HG02642 (cell line): ENCODE results near the gene GSTT2.
"Not testable (repeated sequence)": the region's sequence is repeated elsewhere in the genome, so short reads cannot be mapped to it uniquely, and the experiment has no call there.

Experiments used
- ATAC-seq: cut with Tn5 transposase; IDR thresholded peaks from one replicate; pipeline ENCODE4 v1.9.1; 2021; ENCODE audit warnings: mild to moderate bottlenecking; ENCODE audit not compliant: unreplicated experiment, poor library complexity

GSTT2 gene

DNA sequence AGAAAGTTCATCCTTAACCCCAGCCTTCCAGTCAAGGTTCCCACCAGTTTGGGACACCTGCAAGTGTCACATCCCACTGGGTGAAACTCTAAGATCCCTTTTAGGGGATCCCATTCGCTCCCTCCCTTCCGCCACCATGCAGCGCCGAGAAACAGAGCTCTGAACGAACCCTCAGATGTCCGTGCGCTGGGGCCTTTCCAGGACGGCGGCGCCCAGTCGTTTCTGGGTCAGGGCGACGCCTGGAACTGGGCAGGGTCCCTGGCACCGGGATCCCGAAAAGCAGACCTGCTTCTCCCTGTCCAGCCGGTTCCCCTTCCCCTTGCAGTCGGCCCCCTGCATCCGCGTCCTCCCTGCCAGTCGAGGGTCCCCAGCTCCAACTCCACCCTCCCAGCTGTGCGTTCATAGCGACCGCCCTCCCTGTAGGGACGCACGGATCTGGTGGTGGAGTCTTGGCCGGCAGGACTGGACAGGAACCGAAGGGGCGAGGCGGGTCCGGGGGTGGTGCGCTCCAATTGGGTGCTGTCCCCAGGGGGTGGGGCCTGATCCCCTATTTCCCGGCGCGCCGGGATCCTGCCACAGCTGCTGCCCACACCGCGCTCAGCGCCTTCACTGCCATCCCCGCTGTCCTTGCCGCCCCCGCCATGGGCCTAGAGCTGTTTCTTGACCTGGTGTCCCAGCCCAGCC is at the start of gene GSTT2:
Gene GSTT2, plus strand, starts transcription at position 578 of the 684 bp plus-strand sequence.
- ATAC-seq, result not testable (repeated sequence)

DNA sequence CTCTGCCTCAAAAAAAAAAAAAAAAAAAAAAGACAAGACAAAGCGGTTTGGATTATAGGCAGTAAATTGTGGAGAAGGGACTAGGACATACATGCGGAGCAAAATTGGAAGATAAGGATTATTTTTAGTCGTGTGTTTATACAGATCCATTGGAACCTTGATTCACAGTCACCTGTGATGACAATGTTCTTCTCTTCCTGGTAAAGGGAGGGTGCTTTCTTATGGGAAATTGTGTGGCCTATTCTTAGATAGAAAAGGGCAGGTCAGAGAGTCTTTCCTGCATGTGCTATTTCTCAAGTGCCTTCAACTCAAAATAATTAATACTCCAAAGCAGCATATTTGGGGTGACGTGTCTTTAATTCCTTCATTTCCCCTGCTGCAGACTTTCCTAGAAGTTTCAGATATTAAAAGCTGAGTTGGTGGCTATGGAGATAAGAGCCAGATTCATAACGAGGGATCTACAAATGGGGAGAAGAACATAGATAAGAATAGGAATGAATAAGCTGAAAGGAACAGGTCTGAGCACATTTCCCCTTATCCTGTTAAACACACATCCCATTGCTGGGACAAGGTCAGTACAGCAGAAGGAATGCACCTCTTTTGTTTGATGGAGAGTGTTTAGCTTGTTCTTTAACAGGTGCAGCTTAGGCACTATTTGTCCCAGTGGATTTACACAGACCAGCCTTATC is 41.5 kb upstream of the GSTT2 start:
- ATAC-seq, result no peak

DNA sequence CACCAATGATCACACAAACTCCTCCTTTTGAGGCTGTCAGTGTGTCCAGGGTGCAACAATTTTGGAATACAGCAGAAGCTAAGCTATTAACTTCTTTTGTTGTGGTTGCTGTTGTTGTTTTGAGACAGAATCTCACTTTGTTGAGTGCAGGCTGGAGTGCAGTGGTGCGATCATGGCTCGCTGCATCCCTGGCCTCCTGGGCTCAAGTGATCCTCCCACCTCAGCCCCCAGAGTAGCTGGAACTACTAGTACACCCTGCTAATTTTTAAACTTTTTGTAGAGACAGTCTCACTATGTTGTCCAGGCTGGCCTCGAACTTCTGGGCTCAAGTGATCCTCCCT is 40.9 kb upstream of the GSTT2 start:
- ATAC-seq, result no peak

DNA sequence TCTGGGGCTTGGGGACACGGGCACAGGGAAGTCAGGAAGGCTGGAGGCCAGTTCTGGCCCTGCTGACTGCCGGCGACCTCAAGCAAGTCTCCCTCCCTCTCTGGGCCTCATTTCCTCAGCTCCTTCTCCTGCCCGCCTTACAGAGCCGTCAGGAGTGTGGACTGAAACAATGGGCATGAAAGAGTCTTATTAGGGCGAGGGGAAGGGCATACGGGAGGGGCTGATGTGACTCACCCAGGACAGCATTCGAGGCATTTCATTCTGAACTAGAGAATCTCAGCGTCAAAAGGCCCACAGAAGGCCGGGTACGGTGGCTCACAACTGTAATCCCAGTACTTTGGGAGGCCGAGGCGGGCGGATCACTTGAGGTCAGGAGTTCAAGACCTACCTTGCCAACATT is 39.8 kb upstream of the GSTT2 start:
- ATAC-seq, result not testable (repeated sequence)

DNA sequence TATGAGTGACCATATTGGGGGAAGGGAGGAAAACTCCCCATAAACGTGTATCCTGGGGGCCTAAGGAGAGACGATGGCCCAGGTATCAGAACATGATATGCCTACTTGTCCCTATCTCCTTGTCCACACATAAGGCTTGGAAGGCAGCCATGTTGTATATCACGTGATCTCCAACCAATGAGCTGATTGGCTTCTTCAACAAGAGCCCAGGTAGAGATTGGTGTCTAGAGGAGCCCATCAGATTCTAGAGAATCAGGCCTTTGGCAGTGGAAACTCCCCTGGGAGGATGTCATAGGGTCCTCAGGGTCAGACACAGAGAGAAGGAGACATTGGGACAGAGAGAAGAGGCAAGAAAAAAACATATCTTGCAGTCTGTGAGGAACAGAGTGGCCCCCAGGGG is 32.5 kb upstream of the GSTT2 start:
- not testable (repeated sequence) for ATAC-seq

DNA sequence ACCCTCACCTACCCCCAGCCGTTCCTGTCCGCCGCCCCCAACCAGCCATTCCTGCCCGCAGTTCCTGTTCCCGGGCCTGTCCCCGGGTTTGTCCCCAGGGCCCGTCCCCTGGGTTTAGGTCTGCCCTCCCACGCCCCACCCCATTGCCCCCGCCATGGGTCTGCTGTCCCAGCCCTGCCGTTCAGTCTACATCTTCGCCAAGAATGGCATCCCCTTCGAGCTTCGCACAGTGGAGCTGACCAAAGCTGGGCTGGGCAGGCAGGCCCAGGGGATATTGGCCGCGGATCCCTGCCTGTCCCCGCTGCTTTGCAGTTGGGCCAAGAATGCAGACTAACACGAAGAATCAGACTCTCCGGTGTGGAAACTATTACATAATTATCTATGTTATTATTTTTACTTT is 30.2 kb upstream of the GSTT2 start:
- ATAC-seq, result not testable (repeated sequence)

DNA sequence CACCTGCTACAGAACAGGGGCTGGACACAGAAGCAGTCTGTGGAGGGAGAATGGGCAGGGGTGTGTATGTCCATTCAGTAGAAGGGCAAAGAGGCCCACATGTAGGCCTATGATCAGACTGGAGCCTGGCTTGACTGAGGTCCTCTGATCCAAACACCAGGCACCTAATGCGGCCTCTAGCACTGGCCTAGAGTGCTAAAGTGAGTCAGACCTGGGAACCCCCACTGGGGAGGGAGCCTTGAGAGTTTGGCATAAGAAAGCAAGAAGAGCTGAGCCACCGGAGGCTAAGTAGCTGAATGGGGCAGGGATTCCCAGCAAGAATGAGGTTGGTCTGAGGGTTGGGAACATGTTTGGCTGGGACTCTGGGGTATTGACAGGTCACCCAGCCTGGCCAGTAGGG is 28.6 kb upstream of the GSTT2 start:
- ATAC-seq, result not testable (repeated sequence)

DNA sequence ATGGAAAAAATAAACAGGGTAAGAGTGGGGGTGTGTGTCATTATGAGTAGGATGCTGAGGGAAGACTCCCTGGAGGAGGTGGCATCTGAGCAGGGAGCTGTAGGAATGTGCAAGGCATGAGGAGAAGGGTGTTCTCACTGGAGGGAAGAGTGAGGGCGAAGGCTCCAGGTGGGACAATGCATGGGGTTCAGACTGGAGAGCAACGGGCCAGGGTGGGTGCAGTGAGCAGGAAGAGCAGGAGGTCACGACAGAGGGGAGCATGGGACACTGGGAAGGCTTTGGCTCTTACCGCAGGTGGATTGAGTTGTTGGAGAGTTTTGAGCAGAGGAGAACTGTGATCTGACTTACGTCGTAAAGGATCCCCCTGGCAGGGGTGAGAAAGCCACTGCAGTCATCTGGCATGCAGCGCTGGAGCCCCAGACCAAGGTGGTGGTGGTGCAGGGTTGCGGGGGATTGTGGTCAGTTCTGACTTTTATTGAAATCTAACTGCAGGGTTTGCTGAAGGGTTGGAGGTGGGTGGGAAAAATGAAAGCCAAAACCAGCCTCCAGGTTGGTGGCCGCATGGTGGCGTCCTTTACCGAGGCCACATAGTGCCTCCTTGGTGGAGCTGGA is 27.0 kb upstream of the GSTT2 start:
- not testable (repeated sequence) for ATAC-seq

DNA sequence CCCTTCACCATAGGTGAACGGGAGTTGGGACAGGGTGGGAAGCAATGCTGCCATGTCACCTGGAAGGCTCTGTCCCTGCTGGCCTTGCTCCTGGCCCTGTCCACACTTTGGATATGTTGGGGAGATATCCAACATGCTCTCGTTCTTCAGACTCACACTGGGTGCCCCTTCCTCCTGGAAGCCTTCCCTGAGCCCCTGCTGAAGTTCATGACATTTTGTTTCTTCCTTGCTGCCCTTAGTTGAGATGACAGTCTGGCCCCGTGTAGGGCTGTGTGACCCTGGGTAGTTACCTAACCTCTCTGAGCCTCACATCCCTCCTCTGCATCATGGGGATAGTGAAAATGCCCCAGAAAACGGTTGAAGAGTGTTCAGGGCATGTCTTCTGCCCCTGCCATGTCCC is 26.4 kb upstream of the GSTT2 start:
- ATAC-seq, result not testable (repeated sequence)

DNA sequence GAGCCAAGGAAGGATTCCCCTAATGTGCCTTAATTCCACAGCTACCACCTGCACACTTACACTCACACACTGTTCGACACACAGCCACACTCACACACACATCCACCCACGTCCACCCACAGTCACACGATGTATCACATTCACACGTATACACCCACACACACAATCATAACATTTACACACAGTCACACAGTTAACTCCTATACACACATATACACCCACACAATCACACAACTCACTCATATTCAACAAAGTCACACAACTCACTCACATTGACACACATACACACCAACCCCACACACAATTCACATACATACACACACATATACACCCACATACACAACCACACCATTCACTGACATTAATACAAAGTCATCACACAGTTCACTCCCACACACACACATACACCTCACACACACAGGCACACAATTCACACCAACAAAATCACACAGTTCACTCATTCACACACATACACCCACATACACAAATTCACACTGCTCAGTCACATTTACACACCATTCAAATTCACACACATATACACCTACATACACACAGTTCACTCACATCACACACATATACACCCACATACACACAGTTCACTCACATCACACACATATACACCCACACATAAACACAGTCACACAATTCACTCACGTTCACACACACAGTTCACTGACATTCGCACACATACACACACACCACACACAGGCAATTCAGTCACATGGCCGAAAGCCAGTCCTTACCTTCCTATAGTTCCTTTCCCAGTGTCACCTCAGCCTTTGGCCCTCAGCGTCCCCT is 25.5 kb upstream of the GSTT2 start:
- not testable (repeated sequence) for ATAC-seq

DNA sequence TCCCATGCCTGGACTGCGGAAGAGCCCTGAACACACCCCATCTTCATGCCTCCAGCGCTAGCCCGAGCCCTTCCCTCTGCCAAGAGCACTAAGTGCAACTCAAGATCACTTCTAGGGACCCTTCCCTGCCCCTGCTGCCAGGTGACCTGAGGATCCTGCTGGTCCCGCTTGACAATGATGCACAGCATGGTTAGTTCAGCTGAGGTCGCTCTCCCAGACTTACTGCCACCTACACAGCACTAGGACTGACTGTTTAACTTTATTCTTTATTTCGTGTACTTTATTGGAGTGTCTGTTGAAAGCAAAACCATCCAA is 25.0 kb upstream of the GSTT2 start:
- not testable (repeated sequence) for ATAC-seq

DNA sequence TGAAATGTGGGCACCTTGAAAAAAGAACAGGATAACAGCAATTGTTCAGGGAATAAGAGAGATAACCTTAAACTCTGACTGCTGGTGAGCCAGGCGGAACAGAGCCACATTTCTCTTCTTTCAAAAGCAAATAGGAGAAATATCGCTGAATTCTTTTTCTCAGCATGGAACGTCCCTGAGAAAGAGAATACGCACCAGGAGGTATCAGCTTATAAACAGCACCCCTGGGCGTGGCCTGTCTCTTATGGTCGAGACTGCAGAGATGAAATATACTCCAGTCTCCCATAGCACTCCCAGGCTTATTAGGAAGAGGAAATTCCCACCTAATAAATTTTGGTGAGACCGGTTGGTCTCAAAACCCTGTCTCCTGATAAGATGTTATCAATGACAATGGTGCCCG is 24.0 kb upstream of the GSTT2 start:
- not testable (repeated sequence) for ATAC-seq

DNA sequence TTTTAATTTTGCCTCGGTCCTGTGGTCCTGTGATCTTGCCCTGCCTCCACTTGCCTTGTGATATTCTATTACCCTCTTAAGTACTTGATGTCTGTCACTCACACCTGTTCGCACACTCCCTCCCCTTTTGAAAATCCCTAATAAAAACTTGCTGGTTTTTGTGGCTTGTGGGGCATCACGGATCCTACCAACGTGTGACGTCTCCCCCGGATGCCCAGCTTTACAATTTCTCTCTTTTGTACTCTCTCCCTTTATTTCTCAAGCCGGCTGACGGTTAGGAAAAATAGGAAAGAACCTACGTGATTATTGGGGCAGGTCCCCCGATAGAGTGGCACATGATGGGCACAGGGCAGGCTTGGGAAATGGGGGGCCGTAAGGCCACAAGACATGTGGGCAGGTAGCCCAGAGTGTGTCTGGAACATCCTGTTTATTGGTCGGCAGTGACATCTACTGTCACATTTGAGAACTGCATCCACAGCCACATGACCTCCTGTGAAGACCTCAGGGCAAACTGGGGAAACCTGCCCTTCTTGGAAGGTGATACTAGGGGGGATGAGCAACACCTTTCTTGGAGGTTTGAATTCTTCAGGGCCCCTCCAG is 23.5 kb upstream of the GSTT2 start:
- not testable (repeated sequence) for ATAC-seq

DNA sequence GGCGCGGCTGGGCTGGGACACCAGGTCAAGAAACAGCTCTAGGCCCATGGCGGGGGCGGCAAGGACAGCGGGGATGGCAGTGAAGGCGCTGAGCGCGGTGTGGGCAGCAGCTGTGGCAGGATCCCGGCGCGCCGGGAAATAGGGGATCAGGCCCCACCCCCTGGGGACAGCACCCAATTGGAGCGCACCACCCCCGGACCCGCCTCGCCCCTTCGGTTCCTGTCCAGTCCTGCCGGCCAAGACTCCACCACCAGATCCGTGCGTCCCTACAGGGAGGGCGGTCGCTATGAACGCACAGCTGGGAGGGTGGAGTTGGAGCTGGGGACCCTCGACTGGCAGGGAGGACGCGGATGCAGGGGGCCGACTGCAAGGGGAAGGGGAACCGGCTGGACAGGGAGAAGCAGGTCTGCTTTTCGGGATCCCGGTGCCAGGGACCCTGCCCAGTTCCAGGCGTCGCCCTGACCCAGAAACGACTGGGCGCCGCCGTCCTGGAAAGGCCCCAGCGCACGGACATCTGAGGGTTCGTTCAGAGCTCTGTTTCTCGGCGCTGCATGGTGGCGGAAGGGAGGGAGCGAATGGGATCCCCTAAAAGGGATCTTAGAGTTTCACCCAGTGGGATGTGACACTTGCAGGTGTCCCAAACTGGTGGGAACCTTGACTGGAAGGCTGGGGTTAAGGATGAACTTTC is 18.7 kb upstream of the GSTT2 start, which contains the start of gene GSTT2B:
Gene GSTT2B, minus strand, starts transcription at position 112 of the 688 bp plus-strand sequence. Its CDS starts 64 bp downstream, at position 48.
- not testable (repeated sequence) for ATAC-seq

DNA sequence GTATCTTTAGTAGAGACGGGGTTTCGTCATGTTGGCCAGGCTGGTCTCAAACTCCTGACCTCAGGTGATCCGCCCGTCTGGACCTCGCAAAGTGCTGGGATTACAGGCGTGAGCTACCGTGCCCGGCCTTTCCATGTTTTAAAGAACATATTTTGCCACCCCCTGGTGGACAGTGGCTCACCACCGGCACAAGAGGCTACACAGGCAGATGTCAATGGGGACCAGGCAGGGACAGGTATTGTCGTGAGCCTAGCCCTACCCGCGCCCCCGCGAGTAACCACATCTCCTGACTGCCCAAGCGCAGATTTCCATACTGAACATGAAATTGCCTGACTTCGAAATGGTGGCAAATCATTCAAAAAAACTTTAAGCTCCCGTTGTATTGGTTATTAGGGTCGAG is 13.8 kb upstream of the GSTT2 start:
- peak; percentile 33 for ATAC-seq

DNA sequence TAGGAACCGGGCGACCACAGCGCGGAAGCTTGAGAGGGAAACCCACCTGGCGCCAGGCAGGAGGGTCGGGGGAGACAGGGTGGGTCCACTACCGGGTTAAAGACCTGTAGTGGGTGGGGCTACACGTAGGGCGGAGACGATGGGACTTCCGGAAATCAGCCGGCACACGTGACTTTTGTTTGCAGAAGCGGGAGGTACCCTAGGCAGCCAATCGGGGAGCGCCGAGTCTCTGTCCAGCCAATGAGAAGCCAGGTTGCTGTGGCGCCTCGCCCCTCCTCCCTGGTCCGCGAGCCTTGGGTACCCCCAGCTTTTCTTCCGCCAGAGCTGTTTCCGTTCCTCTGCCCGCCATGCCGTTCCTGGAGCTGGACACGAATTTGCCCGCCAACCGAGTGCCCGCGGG is 13.4 kb upstream of the GSTT2 start, which contains the start of gene DDTL:
Gene DDTL, plus strand, starts transcription at position 321 of the 400 bp plus-strand sequence. Its CDS starts 27 bp downstream, at position 348.
- ATAC-seq, result peak; percentile 96

DNA sequence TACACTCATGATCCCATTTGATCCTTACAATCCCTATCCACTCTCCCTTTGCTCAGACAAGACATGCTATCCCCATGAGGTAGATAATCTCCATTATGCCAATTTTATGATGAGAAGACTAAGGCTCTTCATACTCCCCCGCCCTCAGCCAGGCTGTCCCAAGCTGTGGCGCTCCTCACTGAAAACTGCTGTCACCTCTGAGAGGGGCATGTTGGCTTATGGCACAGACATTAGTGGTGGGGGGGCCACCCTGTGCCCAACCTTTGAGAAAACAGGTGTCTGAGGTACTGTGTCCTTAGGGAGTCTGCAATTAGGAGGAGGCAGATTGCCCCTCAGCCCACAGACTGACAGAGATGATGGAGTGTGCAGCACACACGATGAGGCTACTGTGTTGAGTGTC is 10.9 kb upstream of the GSTT2 start:
- no peak for ATAC-seq

DNA sequence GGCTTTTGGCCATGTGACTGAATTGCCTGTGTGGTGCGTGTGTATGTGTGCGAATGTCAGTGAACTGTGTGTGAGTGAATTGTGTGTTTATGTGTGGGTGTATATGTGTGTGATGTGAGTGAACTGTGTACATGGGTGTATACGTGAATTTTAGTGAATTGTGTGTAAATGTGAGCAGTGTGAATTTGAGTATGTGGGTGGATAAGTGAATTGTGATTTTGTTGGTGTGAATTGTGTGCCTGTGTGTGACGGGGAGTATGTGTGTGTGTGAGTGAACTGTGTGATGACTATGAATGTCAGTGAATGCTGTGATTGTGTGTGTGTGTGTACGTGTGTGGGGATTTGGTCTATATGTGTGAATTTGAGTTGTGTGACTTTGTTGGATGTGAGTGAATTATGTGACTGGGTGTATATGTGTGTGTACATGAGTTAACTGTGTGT is 9.7 kb upstream of the GSTT2 start:
- ATAC-seq, result no peak

DNA sequence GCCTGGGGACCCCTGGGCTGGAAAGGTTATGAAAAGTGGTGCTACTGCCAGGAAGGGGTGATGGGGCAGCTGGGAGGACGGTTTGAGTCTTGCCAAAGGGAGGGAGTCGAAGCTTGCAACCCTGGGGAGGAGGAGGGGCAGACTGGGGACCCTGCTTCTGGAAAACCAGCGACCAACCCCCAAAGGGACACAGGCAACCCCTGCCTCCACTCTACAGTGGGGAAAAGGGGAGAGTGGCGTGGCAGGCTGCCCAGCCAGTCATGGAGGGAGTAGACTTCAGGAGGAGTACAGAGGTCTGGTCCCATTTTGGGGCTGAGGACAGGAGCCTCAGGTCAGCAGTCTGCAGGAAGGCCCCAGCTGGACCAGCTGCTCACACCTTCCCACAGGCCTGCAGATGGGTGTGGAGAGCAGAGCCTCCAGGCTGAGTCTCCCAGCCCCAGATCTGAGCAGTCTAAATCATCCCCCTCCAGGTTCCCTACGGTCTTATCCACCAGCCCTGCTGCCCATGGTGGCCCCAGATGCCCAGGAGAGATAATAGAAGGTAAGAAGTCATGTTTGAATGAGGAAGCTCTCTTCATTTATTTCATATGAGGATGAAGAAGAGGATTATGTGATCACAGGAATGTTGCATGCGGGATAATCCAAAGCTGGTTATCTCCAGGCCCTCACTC is 9.0 kb upstream of the GSTT2 start:
- ATAC-seq, result no peak
